Measurements from ENCODE around the gene AFF3.

Gene AFF3

DNA sequence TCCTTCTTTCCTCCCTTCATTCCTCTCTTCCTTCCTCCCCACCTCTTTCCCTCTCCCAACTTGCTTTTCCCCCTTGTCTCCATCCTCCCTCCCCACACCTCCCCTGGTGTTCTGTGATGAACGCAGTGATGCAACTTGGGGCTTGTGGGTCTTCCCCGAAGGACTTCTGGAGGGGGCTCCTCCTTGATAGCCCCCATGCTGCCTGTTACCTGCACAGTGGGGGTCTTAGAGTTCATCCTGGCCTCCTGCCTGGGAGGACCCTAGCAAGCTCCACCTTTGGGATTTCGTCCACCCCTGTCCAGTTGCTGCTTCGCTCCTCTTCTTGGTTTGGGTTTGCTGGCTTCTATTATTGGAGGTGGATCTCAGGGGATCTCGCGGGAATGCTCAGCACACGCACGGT lies 43.7 kb upstream of the AFF3 start:
- Histone ChIP-seq H3K36me3 (ENCODE audit: control insufficient read depth, low read length) (no peaks in the 10 kb centered on the region), H3F3A (ENCODE audit: control insufficient read depth, insufficient read depth) (no peaks in the 10 kb centered on the region), H3K9me2 (replicated peaks; ENCODE audit: control insufficient read depth, low read length) (no peaks in the 10 kb centered on the region), H4K20me1 (ENCODE audit: control insufficient read depth, insufficient read depth, low read depth, low read length) (no peaks in the 10 kb centered on the region), H3K79me2 (ENCODE audit: control insufficient read depth, low read length) (no peaks in the 10 kb centered on the region), H3K27ac (ENCODE audit: low read depth, low read length) (no peak overlapping the region), H3K4me3 (ENCODE audit: low read length) (no peak overlapping the region), H3K4me1 (ENCODE audit: control insufficient read depth, low read length) (peaks cover 12% of the 10 kb centered on the region), H3K27me3 (ENCODE audit: control insufficient read depth, low read length) (no peaks in the 10 kb centered on the region; the same call in 1 of the 2 replicates), H3K4me2 (ENCODE audit: low read length) (no peak overlapping the region), H3K9me3 (ENCODE audit: control insufficient read depth, insufficient read depth, low read length) (no peaks in the 10 kb centered on the region)
- TF ChIP-seq, protein P1, sequence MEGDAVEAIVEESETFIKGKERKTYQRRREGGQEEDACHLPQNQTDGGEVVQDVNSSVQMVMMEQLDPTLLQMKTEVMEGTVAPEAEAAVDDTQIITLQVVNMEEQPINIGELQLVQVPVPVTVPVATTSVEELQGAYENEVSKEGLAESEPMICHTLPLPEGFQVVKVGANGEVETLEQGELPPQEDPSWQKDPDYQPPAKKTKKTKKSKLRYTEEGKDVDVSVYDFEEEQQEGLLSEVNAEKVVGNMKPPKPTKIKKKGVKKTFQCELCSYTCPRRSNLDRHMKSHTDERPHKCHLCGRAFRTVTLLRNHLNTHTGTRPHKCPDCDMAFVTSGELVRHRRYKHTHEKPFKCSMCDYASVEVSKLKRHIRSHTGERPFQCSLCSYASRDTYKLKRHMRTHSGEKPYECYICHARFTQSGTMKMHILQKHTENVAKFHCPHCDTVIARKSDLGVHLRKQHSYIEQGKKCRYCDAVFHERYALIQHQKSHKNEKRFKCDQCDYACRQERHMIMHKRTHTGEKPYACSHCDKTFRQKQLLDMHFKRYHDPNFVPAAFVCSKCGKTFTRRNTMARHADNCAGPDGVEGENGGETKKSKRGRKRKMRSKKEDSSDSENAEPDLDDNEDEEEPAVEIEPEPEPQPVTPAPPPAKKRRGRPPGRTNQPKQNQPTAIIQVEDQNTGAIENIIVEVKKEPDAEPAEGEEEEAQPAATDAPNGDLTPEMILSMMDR (IDR thresholded peaks at IDR 0.05; ENCODE audit: low read depth, low read length, poor library complexity, severe bottlenecking), result no peak
- no peak for TF ChIP-seq EZH2phosphoT487 (IDR thresholded peaks at IDR 0.05; ENCODE audit: borderline replicate concordance, low read length)

DNA sequence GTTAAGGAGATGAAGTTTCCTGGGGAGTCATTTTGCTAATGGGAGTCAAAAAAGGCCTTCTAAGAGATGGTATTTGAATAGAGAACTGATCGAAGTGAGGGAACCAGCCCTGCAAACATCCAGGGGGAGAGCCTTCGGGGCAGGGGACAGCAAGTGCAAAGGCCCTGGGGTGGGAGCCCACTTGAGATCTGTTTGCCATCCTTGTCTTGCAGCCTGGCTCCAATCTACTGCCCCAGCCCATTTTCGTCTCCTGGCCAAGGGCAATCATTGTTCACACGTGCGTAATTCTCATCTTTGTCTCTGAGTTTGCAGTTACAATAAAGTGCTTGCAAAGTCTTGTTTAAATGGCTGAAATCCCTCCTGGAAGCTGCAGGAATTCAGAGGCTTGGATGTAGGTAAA lies 43.1 kb upstream of the AFF3 start:
- Histone ChIP-seq H3F3A (ENCODE audit: control insufficient read depth, insufficient read depth) (no peaks in the 10 kb centered on the region), H3K4me1 (ENCODE audit: control insufficient read depth, low read length) (peaks cover 12% of the 10 kb centered on the region), H3K9me2 (replicated peaks; ENCODE audit: control insufficient read depth, low read length) (no peaks in the 10 kb centered on the region), H3K27ac (ENCODE audit: low read depth, low read length) (no peak overlapping the region), H3K27me3 (ENCODE audit: control insufficient read depth, low read length) (no peaks in the 10 kb centered on the region; the same call in 1 of the 2 replicates), H3K9me3 (ENCODE audit: control insufficient read depth, insufficient read depth, low read length) (no peaks in the 10 kb centered on the region), H3K79me2 (ENCODE audit: control insufficient read depth, low read length) (no peaks in the 10 kb centered on the region), H3K36me3 (ENCODE audit: control insufficient read depth, low read length) (no peaks in the 10 kb centered on the region), H4K20me1 (ENCODE audit: control insufficient read depth, insufficient read depth, low read depth, low read length) (no peaks in the 10 kb centered on the region), H3K4me2 (ENCODE audit: low read length) (no peak overlapping the region), H3K4me3 (ENCODE audit: low read length) (no peak overlapping the region)
- TF ChIP-seq EZH2phosphoT487 (IDR thresholded peaks at IDR 0.05; ENCODE audit: borderline replicate concordance, low read length), result no peak
- TF ChIP-seq, protein P1 (IDR thresholded peaks at IDR 0.05; ENCODE audit: low read depth, low read length, poor library complexity, severe bottlenecking), result no peak

DNA sequence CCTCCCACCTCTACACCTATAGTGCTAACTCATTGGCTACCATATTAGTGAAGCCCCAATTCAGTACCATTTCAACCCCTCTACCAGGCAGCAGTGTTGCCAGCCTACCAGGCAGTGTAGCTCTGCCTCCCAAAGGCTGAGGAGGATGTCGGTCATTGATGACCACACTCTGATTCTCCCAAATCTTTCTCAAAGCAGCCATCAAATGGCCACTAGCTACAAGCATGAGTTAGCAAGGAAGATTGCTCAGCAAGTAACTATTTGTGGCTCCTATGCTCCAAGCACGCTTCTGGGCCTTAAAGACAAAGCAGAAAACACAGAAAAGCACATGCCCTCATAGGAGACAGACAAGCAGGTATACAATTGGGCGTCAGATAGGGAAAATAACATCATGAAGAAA lies 42.7 kb upstream of the AFF3 start:
- Histone ChIP-seq H4K20me1 (ENCODE audit: control insufficient read depth, insufficient read depth, low read depth, low read length) (no peaks in the 10 kb centered on the region), H3K9me2 (replicated peaks; ENCODE audit: control insufficient read depth, low read length) (no peaks in the 10 kb centered on the region), H3F3A (ENCODE audit: control insufficient read depth, insufficient read depth) (no peaks in the 10 kb centered on the region), H3K79me2 (ENCODE audit: control insufficient read depth, low read length) (no peaks in the 10 kb centered on the region), H3K27me3 (ENCODE audit: control insufficient read depth, low read length) (no peaks in the 10 kb centered on the region; the same call in 1 of the 2 replicates), H3K4me1 (ENCODE audit: control insufficient read depth, low read length) (peaks cover 12% of the 10 kb centered on the region), H3K36me3 (ENCODE audit: control insufficient read depth, low read length) (no peaks in the 10 kb centered on the region), H3K27ac (ENCODE audit: low read depth, low read length) (no peak overlapping the region), H3K9me3 (ENCODE audit: control insufficient read depth, insufficient read depth, low read length) (no peaks in the 10 kb centered on the region), H3K4me2 (ENCODE audit: low read length) (no peak overlapping the region), H3K4me3 (ENCODE audit: low read length) (no peak overlapping the region)
- TF ChIP-seq, protein P1 (IDR thresholded peaks at IDR 0.05; ENCODE audit: low read depth, low read length, poor library complexity, severe bottlenecking), result no peak
- TF ChIP-seq EZH2phosphoT487 (IDR thresholded peaks at IDR 0.05; ENCODE audit: borderline replicate concordance, low read length), result no peak
